NCI-H345 treated with DMSO at 0.1 percent for 48 hours (cell line): ENCODE data around the gene ITPKA.
"Not testable (repeated sequence)": the region's sequence is repeated elsewhere in the genome, so short reads cannot be mapped to it uniquely, and the experiment has no call there.

Experiments used
- DNase-seq: peaks from one replicate; lab custom pipeline; 2025; ENCODE audit not compliant: unreplicated experiment; lab: John Stamatoyannopoulos, UW

Gene ITPKA

DNA sequence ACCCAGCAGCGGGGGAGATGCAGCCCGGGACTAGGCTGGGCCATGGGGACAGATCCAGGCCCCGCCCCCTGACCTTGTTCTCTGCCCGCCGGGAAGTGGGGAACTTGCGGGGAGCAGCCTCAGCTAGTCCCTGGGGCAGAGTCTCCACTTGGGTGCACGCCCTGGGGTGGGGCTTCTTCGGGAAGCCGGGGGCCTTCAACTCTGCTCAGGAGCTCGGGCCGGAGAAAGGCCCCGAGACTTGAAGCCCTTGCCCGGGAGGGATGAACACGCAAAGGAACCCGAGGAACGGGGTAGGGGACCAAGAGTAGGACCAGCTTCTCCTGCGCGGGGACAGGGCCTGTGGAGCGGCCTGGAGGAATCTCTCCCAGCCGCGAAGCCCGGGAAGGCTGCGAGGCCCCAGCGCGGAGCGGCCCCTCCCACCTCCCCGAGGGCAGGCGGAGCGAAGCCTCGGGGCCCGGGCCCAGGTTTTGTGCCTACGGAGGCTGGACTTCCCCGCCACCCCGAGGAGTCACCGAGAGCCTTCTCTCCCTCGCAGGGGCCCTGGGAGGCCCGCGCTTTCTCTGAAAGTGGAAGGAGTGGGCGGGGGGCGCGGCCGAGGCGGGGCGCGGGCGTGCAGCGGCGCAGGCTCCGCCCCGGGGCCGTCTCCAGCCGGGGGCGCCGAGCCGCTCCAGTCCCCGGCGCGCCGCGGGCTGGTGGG, at the start of gene ITPKA:
ITPKA (plus strand) TSS at position 670 of the 697 bp plus-strand sequence. CDS start 54 bp downstream, outside the sequence.
- peak; percentile 30 for DNase-seq

DNA sequence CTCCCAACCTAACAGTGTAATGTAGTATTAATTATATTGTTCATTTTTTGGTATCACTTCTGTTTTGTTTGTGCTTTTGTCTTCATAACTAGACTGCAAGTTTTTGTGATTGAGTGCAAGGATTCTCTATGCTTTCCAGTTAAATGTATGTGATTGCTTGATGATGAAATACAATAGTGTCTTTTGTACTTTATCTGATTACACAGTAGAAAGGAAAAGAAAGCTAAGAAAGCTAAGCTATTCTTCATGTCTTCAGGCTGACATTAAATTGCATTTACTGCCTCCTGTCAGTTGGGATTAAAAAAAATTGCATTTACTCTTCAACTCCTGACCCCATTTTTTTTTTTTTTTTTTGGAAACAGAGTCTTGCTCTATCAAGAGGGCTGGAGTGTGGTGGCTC, 48.3 kb upstream of the ITPKA start:
- DNase-seq: no peak

- DNase-seq: no peak
These were observed 31.4 kb upstream of the ITPKA start for GRCh38 chr15:41462084-41462795.

GRCh38 chr15:41464889-41465580, 28.6 kb upstream of the ITPKA start:
- no peak for DNase-seq

DNA sequence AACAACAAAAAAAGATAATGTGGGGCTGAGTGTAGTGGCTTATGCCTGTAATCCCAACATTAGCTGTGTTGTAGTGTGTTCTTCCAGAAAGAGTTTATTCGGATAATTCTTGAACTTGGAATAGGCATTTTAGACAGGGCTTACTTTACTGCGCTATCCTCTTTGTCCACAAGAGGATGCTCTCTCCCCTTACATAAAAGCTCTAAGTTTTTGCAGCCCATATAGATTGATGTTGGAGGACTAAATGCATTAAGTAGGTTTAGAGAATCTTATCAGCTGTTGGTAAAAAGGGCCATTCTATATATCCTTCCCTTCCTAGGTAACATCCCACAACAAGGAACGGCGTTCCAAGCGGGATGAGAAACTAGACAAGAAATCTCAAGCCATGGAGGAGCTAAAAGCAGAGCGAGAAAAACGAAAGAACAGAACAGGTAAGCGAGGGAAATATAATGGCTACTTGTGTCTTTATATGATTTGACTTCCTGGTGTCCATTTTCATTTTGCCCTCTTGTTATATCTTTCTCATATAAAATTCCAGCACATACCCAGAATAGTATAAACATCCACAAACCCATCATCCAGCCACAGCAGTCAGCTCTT, 27.8 kb upstream of the ITPKA start:
- no peak for DNase-seq

DNA sequence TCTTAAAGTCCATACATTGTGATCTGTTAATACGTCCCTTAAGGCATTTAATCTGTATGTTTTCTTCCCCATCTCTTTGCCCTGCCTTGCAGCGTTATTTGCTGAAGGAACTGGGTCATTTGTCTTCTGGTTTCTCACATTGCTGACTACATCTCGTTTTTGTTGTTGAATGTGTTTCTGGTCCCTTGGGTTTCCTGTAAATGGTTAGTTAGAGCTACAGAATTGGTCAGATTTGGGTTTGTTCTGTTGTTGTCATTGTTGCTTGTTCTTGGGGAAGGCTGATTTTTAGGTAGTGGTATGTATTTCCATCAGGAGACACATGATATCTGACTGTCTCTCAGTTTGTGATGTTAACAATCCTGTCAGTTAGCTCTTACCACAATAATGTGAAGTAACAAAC, 27.0 kb upstream of the ITPKA start:
- DNase-seq: no peak

DNA sequence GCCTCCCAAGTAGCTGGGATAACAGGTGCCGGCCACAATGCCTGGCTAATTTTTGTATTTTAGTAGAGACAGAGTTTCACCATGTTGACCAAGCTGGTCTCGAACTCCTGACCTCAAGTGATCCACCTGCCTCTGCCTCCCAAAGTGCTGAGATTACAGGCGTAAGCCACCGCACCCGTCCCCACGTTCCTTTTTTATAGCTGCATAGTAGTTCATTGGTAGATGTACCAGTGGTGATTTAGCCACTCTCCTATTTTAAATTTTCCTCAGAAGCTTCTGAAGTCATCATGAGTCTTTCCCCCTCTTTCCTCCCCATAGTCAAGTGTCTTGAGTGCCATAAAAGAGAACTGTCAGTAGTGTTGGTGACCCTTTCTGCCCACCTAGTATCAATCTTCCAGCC, 24.0 kb upstream of the ITPKA start:
- not testable (repeated sequence) for DNase-seq

GRCh38 chr15:41473418-41473817, 20.3 kb upstream of the ITPKA start:
- no peak for DNase-seq

DNA sequence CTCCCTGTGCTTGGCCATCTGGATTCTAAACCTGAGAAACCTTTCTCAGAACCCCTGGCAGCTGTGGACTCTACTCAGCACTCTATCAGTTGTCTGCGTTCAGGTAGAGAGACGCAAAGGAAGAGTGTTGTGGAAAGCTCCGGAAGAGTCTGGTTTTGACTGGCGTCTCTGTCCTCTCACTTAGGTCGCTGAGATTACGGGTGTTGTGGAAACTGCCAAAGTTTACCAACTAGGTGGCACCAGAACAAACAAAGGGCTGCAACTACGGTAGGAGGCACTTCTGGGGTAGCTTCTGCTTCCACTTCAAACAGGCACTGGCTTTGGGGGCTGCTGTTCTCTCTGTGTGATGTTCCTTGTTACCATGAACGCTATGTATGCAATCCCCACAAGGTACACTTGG, 19.2 kb upstream of the ITPKA start:
- no peak for DNase-seq

DNA sequence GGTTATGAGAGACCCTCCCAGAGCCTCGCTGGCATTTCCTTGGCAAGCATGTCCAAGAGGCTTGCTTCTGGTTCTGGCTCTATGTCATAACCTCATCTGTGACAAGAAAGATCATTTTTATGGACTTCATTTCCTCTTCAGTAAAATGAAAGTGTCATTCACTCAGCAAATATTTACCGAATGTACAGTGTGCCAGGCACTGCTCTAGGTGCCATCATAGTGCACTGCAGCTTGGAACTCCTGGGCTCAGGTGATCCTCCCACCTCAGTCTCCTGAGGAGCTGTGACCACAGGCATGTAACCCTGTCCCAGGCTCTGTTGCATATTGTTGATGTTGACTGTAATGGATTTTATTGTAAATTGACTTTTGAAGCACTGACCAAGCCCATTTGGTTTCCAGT, 18.7 kb upstream of the ITPKA start:
- DNase-seq: no peak

GRCh38 chr15:41476416-41477048, 17.1 kb upstream of the ITPKA start:
- no peak for DNase-seq

DNA sequence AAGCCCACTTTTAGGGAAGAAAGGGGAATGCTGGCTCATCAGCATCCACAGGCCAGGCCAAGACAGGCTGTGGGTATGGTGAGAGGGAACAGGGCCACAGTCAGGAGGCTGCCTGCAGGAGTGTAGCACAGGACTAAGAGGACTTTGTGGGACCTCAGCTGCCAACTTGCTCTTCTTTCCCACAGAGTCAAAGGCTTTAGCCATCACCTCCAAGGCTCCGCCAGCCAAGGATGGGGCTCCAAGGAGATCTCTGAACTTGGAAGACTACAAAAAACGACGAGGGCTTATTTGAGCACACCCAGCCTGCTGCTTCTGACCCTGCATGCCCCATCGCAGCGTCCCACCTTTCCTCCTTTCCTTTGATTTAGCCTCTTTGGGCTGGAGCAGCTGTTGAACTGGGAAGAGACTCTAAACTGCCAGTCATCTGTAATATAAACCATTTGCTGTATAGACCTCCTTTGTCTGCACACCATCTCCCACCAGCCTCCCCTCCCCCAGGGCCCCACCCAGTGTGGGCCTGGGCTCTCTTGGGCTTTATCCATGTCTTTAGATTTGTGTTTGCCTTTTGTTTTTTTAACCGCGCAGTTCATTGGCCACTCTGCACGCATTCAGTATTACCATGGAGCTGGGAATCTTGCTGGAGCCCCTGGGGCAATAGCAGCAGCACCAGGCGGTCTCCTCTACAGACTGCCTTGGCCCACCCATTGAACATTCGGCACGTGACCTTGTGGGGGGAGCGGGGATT, 13.1 kb upstream of the ITPKA start:
- DNase-seq: no peak

- no peak for DNase-seq
These were observed 11.4 kb upstream of the ITPKA start for GRCh38 chr15:41482110-41482877.

DNA sequence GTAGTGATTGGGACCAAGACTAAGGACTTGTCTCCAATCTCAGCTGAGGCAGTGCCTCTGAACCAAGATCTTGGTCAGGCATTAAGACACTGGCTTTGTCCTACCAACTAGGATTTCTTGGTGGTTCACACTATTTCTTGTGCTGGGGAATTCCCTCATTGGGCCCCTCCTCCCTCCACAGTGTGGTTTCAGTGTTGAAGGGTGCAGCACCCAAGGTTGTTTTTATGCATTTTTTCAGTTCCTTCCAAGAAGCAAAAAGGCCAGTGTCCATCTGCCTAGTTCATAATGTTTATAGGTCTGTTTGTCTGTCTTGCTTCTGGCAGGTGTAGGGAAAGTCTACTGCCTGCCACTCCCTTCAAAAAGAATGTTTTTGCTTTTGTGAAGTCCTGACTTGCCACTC, 10.6 kb upstream of the ITPKA start:
- DNase-seq: no peak

DNA sequence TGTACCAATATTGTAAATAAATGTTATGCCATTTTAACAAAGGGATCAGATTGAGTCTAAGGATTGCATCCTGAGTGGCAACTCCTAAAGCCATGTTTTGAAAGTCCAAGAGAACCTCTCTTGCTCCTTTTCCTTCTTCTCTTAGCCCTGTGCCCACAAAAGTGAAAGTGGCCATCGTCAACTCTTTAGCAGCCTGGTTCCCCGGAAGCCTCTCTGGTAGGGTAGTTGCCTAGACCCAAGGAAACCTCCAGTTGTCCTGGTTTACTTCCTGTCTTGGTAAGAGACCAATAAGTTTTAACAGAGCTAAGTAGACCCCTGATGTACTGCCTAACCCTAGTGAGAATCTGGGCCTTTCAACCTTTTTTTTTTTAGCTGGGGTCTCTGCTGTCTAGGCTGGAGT, 10.2 kb upstream of the ITPKA start:
- DNase-seq: no peak

DNA sequence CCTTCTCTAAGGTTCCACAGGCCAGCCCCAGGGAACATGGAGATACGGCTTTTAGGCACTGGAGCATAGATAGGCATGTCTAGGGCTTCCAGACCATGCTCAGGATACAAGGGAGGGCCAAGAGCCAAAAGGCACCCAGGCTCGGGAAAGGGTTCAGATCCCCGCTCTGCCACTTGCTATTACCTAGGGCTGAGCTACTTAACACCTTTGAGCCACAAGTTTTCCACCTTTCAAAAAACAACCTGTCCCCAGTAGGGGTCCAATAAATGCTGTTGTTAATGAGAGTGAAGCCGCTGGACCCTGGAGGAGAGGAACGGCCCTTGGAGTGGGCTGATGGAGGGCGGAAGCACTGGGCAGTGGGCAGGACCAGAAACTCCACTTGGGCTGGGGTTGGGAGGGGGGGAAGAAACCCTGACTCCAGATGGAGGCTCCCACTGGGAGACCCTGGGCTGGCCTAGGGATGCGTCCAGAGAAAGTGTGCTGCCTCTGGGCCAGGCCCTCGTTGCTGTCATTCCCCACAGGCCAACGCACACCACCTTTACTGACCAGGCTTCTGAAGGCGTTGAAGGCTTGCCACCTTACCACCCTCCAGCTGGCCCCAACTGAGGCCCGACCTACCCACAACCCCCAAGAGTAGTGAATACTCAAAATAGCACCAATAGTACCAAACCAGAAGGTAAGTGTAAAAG, 8.6 kb upstream of the ITPKA start:
- no peak for DNase-seq

GRCh38 chr15:41486286-41486685, 7.4 kb upstream of the ITPKA start:
- DNase-seq: no peak

- DNase-seq: no peak
These were observed 6.3 kb upstream of the ITPKA start for GRCh38 chr15:41487381-41487780.

DNA sequence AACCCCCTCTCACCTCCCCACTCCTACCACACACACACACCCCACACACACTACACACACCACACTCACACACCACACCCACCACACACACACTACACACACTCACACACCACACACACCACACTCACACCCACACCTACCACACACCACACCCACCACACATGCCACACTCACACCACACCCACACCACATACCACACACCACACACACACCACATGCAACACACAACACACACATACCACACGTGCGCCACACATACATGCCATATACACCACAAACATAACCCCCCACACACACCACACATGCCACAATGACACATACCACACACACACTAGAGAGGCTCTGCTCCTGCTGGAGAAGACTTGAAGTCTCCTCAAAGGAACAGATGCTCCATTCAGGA, 5.9 kb upstream of the ITPKA start:
- DNase-seq: no peak
